IPS-NIHi7 (cell line): ENCODE results near the gene P3H1.
A peak's percentile ranks its signal among the peaks of the same experiment; 100 is the strongest.
"Not testable (repeated sequence)": the region's sequence is repeated elsewhere in the genome, so short reads cannot be mapped to it uniquely, and the experiment has no call there.

Experiments
- DNase-seq: peaks from one replicate; pipeline ENCODE4 v3.0.0; 2012; ENCODE audit warnings: mixed read lengths; ENCODE audit errors: extremely low spot score

Gene P3H1

GRCh38 chr1:42766741-42767509 lies at the start of gene P3H1, which contains the start of gene C1orf50:
TSS of gene P3H1 (minus strand) at chr1:42767028. CDS start at chr1:42766971, 57 bp downstream.
TSS of gene C1orf50 (plus strand) at chr1:42767249. CDS start at chr1:42767312, 63 bp downstream.
- DNase-seq, result peak; percentile 98

GRCh38 chr1:42815941-42816584 lies 49.2 kb upstream of the P3H1 start:
- DNase-seq, result no peak

- DNase-seq, result not testable (repeated sequence)
Measured at GRCh38 chr1:42814815-42815214, 48.0 kb upstream of the P3H1 start.

GRCh38 chr1:42807056-42807668 lies 40.3 kb upstream of the P3H1 start:
- DNase-seq, result no peak

GRCh38 chr1:42806593-42806992 lies 39.8 kb upstream of the P3H1 start:
- no peak for DNase-seq

GRCh38 chr1:42806171-42806570 lies 39.3 kb upstream of the P3H1 start:
- no peak for DNase-seq

GRCh38 chr1:42801832-42802473 lies 35.1 kb upstream of the P3H1 start:
- no peak for DNase-seq

- no peak for DNase-seq
Measured at GRCh38 chr1:42797979-42798378, 31.2 kb upstream of the P3H1 start.

- DNase-seq, result no peak
Measured at GRCh38 chr1:42797414-42797813, 30.6 kb upstream of the P3H1 start.

GRCh38 chr1:42793824-42794223 lies 27.0 kb upstream of the P3H1 start:
- no peak for DNase-seq

- no peak for DNase-seq
Measured at GRCh38 chr1:42788021-42788420, 21.2 kb upstream of the P3H1 start.

- DNase-seq, result no peak
Measured at GRCh38 chr1:42786097-42786496, 19.3 kb upstream of the P3H1 start.

- DNase-seq, result no peak
Measured at GRCh38 chr1:42784946-42785693, 18.3 kb upstream of the P3H1 start, which contains the start of gene TMEM269. TSS of gene TMEM269 (plus strand) at chr1:42784991. CDS start at chr1:42789894, 4,903 bp downstream.

- DNase-seq, result no peak
Measured at GRCh38 chr1:42784547-42784945, 17.7 kb upstream of the P3H1 start.

GRCh38 chr1:42783092-42783491 lies 16.3 kb upstream of the P3H1 start:
- DNase-seq, result no peak

GRCh38 chr1:42780176-42780575 lies 13.3 kb upstream of the P3H1 start:
- no peak for DNase-seq

- no peak for DNase-seq
Measured at GRCh38 chr1:42779725-42780124, 12.9 kb upstream of the P3H1 start.

GRCh38 chr1:42777852-42778251 lies 11.0 kb upstream of the P3H1 start:
- DNase-seq, result peak; percentile 74

- DNase-seq, result no peak
Measured at GRCh38 chr1:42776502-42776901, 9.7 kb upstream of the P3H1 start.

GRCh38 chr1:42774928-42775526 lies 8.2 kb upstream of the P3H1 start:
- DNase-seq, result no peak

- no peak for DNase-seq
Measured at GRCh38 chr1:42773420-42773819, 6.6 kb upstream of the P3H1 start.
